Measurements from ENCODE around the gene TMEM201. TPM values are rescaled to one million over a fixed set of nuclear protein-coding genes. Genes with fewer than 3 reads are reported as not detected.
A peak's percentile ranks its signal among the peaks of the same experiment; 100 is the strongest.

The TMEM201 gene
- total and polyA plus RNA-seq, 4 experiments from 2014 or later, result 0.41 to 12.9 (median 7.3) TPM

DNA sequence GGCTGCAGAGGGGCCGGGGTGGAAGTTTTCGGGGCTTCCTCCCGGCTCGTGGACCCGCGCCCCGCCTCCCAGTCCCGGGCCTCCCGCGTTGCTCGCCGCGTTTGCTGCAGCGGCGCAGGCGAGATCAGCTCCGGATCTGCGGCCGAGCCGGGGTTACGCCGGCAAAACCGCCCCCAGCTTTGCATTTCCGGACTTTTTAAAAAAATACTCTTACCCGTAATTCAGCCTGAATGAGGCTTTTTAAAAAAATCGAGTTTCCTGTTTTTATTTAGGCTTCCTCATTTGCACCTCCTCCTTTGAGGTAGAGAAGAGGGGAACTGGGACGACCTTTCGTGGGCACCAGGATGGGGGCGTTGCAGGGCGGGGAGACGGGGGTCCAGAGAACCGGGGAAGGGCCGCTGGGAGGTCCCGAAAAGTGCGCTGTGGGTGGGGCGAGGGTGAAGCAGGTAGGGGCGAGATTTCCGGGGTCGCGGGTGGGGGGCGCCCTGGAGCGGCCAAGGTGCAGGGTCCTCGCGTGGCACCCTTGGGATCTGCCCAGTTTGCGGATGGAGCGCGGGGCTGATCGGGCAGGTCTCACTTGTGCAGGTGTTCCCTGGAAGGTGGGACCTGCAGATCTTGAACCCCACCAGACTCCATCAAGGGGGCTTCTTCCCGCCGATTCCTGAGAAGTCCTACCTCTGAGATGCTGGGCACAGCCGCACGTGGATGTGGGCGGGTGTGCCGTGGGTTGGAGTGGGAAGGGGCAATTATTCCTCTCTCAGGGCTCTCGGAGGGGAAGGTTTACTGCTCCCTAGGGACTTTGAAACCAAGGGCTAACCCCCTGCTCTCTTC, 63.9 kb downstream of the TMEM201 start:
- H3K9me3 ChIP-seq (ENCODE audit: control insufficient read depth in 1 of 2, low read length in 2 of 2), result no peaks in the 10 kb centered on the region
- ChIA-PET POLR2A (ENCODE audit: partially characterized antibody) (interaction anchor here (0.6 to 12.7 kb wide), 18 partner anchors 12 to 258 kb away, joined by 3 to 658 read pairs (median 5); partner anchors contain the start of genes CLSTN1 and CTNNBIP1), CTCF (ENCODE audit: partially characterized antibody) (interaction anchor here (0.7 to 7.8 kb wide), 9 partner anchors 9 to 148 kb away, joined by 3 to 142 read pairs (median 4); no protein-coding TSS in a partner anchor)
- Mint-ChIP-seq H3K36me3 (peaks cover 0 to 33% of the 10 kb centered on the region in 2 donors), H3K4me3 (peak overlapping the region; percentile 97 to 100 (median 98)), H3K9me3 (peaks cover 0 to 1% (median 0%) of the 10 kb centered on the region in 8 donors), H3K4me1 (peaks cover 30 to 73% (median 53%) of the 10 kb centered on the region in 4 donors), H3K27me3 (no peaks in the 10 kb centered on the region), H3K27ac (peak overlapping the region; percentile 96 to 98 (median 98))
- peaks cover 54% of the 10 kb centered on the region for H3K4me1 ChIP-seq (ENCODE audit: insufficient read depth, low read length)
- intact Hi-C loops (cut with micrococcal nuclease), result loop anchor here (1.0 to 5.0 kb wide), 4 partner anchors 23 to 64 kb away; no protein-coding TSS in a partner anchor
- no peaks in the 10 kb centered on the region for H3K36me3 ChIP-seq (ENCODE audit: insufficient read depth, low read length)
- peak overlapping the region; percentile 71 to 96 for H3K4me3 ChIP-seq (ENCODE audit: low read length in 2 of 2)
- DNase-seq, result peak; percentile 83 to 88 (median 84)
- H3K27ac ChIP-seq (ENCODE audit: low read depth, low read length), result peak overlapping the region; percentile 71
- no peaks in the 10 kb centered on the region for H3K27me3 ChIP-seq (ENCODE audit: insufficient read depth, low read length)

DNA sequence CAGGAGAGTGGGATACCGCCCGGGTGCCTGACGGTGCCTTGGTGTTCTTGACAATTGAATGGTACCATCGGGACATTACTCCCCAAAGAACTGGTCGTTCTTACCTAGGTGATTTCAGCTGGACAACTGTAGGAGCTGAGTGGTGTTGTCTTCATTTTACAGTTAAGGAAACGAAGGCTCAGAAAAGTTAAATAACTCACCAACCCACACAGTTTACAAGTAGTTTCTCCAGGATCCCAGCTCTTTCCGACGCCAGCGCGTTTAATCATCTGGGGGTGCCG, 64.4 kb downstream of the TMEM201 start:
- CTCF ChIA-PET (ENCODE audit: partially characterized antibody), result interaction anchor here (0.7 to 7.8 kb wide), 12 partner anchors 9 to 75 kb away, joined by 3 to 142 read pairs (median 4); no protein-coding TSS in a partner anchor
- Histone ChIP-seq H3K9me3 (ENCODE audit: control insufficient read depth in 1 of 2, low read length in 2 of 2) (no peaks in the 10 kb centered on the region), H3K36me3 (ENCODE audit: insufficient read depth, low read length) (no peaks in the 10 kb centered on the region), H3K4me1 (ENCODE audit: insufficient read depth, low read length) (peaks cover 59% of the 10 kb centered on the region), H3K4me3 (ENCODE audit: low read length in 2 of 2) (peak overlapping the region; percentile 71 to 96), H3K27me3 (ENCODE audit: insufficient read depth, low read length) (no peaks in the 10 kb centered on the region), H3K27ac (ENCODE audit: low read depth, low read length) (peak overlapping the region; percentile 71)
- peaks cover 0 to 1% (median 0%) of the 10 kb centered on the region in 8 donors for H3K9me3 Mint-ChIP-seq
- peaks cover 35 to 74% (median 55%) of the 10 kb centered on the region in 4 donors for H3K4me1 Mint-ChIP-seq
- no peaks in the 10 kb centered on the region for H3K27me3 Mint-ChIP-seq
- H3K4me3 Mint-ChIP-seq, result peak overlapping the region; percentile 97 to 100 (median 98)
- POLR2A ChIA-PET (ENCODE audit: partially characterized antibody), result interaction anchor here (0.6 to 12.7 kb wide), 13 partner anchors 12 to 257 kb away, joined by 3 to 658 read pairs (median 18); partner anchors contain the start of gene CTNNBIP1
- intact Hi-C loops (cut with micrococcal nuclease), result loop anchor here (2.0 to 5.0 kb wide), 3 partner anchors 34 to 64 kb away; no protein-coding TSS in a partner anchor
- H3K27ac Mint-ChIP-seq, result peak overlapping the region; percentile 96 to 98 (median 98)
- peak in 2 of 5 donors; percentile 11 to 18 for DNase-seq
- peaks cover 0 to 37% of the 10 kb centered on the region in 2 donors for H3K36me3 Mint-ChIP-seq

DNA sequence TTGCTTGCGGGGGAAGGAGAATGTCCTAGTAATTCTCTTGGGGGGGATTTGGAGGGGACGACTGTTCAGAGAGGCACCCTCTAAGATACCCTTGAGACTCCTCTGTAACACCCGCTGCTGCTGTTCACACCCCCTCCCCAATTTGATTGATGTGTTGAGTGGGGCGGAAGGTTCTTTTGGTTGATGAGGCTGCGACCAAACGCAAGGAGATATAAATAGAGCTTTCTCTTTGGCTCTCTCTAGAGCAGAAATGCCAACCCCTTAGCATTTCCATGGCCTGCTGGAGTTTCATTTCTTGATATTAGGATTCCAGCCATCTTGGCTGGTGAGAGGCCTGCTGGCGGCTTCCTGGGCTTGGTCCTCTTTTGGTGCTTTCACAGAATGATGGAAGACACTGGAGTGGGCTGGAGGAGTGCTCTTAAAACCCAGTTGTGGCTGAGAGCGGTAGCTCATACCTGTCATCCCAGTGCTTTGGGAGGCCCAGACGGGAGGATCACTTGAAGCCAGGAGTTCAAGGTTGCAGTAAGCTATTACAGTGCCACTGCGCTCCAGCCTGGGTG, 64.9 kb downstream of the TMEM201 start:
- no peaks in the 10 kb centered on the region for H3K36me3 ChIP-seq (ENCODE audit: insufficient read depth, low read length)
- Mint-ChIP-seq H3K36me3 (peaks cover 0 to 39% of the 10 kb centered on the region in 2 donors), H3K27me3 (no peaks in the 10 kb centered on the region), H3K27ac (peak overlapping the region; percentile 96 to 98 (median 98)), H3K4me3 (peak overlapping the region; percentile 97 to 100 (median 98)), H3K9me3 (peaks cover 0 to 1% (median 0%) of the 10 kb centered on the region in 8 donors), H3K4me1 (peaks cover 36 to 74% (median 56%) of the 10 kb centered on the region in 4 donors)
- H3K4me3 ChIP-seq (ENCODE audit: low read length in 2 of 2), result peak overlapping the region; percentile 71 to 96
- peak; percentile 22 to 45 (median 32) for DNase-seq
- H3K27me3 ChIP-seq (ENCODE audit: insufficient read depth, low read length), result no peaks in the 10 kb centered on the region
- intact Hi-C loops (cut with micrococcal nuclease), result loop anchor here (2.0 to 5.0 kb wide), 4 partner anchors 33 to 71 kb away; no protein-coding TSS in a partner anchor
- peaks cover 64% of the 10 kb centered on the region for H3K4me1 ChIP-seq (ENCODE audit: insufficient read depth, low read length)
- H3K27ac ChIP-seq (ENCODE audit: low read depth, low read length), result peak overlapping the region; percentile 71
- H3K9me3 ChIP-seq (ENCODE audit: control insufficient read depth in 1 of 2, low read length in 2 of 2), result no peaks in the 10 kb centered on the region
- ChIA-PET CTCF (ENCODE audit: partially characterized antibody) (interaction anchor here (0.7 to 7.8 kb wide), 13 partner anchors 10 to 75 kb away, joined by 3 to 142 read pairs (median 4); no protein-coding TSS in a partner anchor), POLR2A (ENCODE audit: partially characterized antibody) (interaction anchor here (0.6 to 12.7 kb wide), 15 partner anchors 11 to 257 kb away, joined by 3 to 658 read pairs (median 15); partner anchors contain the start of gene CTNNBIP1)

DNA sequence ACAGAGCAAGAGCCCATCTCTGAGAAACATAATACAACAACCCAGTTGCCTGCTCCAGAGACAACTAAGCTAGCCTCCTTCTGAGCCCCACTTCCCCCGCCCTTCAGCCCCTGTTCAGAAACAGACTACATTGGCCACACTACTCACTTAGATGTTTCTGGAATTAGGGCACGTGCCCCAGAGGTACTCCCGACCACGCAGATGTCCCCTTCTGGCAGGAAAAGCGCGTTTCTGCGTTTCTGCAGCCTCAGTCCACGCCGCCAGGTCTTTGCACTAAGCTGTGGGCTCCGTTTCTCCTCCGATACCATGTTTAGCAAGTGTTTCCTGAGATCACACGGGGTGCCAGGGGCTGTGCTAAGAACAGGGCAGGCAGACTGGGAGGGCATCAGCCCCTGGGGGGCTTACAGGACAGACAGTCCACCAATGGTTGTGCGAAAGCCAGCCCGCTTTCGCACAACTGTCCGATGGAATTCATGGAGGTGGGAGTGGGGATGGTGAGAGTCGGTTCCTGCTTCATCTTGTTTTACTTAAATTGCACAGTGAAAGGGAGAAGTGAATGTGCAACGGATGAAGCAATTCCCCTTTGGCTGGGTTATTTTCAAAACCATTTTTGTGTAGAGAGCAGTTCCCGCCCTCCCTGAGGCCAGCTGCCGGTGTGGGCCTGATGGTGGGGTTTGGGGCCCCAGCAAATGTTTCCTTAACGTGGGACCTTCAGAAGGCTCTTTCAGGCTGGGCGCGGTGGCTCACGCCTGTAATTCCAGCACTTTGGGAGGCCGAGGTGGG, 65.5 kb downstream of the TMEM201 start:
- no peaks in the 10 kb centered on the region for H3K36me3 ChIP-seq (ENCODE audit: insufficient read depth, low read length)
- no peaks in the 10 kb centered on the region for H3K9me3 ChIP-seq (ENCODE audit: control insufficient read depth in 1 of 2, low read length in 2 of 2)
- peak in 2 of 5 donors; percentile 23 to 31 for DNase-seq
- CTCF ChIA-PET (ENCODE audit: partially characterized antibody), result interaction anchor here (0.8 to 7.8 kb wide), 14 partner anchors 10 to 130 kb away, joined by 3 to 142 read pairs (median 4); no protein-coding TSS in a partner anchor
- intact Hi-C loops (cut with micrococcal nuclease), result loop anchor here (2.0 to 5.0 kb wide), 2 partner anchors 48 to 71 kb away; no protein-coding TSS in a partner anchor
- H3K4me3 ChIP-seq (ENCODE audit: low read length in 2 of 2), result peak overlapping the region; percentile 71 to 96
- Mint-ChIP-seq H3K9me3 (peaks cover 0 to 1% (median 0%) of the 10 kb centered on the region in 8 donors), H3K4me1 (peaks cover 40 to 81% (median 60%) of the 10 kb centered on the region in 4 donors), H3K27me3 (no peaks in the 10 kb centered on the region), H3K27ac (peak overlapping the region; percentile 96 to 98 (median 98)), H3K4me3 (peak overlapping the region; percentile 97 to 100 (median 98)), H3K36me3 (peaks cover 0 to 39% of the 10 kb centered on the region in 2 donors)
- H3K27me3 ChIP-seq (ENCODE audit: insufficient read depth, low read length), result no peaks in the 10 kb centered on the region
- H3K27ac ChIP-seq (ENCODE audit: low read depth, low read length), result peak overlapping the region; percentile 71
- POLR2A ChIA-PET (ENCODE audit: partially characterized antibody), result interaction anchor here (0.6 to 12.7 kb wide), 12 partner anchors 10 to 211 kb away, joined by 3 to 658 read pairs (median 21); no protein-coding TSS in a partner anchor
- peaks cover 70% of the 10 kb centered on the region for H3K4me1 ChIP-seq (ENCODE audit: insufficient read depth, low read length)

DNA sequence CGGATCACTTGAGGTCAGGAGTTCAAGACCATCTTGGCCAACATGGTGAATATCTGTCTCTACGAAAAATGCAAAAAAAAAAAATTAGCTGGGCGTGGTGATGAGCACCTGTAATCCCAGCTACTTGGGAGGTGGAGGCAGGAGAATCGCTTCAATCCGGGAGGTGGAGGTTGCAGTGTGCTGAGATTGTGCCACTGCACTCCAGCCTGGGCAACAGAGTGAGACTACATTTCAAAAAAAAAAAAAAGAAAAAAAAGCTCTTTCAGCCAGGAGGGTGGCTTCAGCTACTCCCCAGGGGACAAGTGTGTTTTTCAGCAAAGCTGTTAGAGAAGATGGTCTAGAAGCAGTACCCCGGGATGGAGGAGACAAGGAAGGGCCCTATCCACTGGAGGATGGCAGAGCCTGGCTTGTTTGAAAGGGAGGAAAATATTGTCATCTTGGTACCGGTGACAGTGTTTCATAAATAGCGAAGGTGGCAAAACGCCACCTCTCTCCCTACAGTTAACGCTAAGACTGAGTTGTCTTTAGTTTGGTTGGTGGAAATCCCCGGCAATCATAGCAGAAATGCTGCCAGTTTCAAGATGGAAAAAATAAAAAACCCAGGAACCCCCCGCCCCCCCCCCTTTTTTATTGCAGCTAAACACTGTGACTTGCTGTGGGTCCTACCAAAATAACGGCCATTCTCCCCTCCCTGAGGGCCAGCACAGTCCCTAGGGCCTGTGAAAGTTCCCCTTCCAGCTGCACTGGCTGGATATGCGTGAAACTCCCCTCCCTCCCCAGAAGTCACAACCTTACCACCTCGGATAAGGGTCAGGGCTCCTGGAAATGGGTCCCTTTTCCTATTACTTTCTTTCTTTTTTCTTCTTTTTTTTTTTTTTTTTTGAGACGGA, 66.4 kb downstream of the TMEM201 start:
- no peaks in the 10 kb centered on the region for H3K9me3 ChIP-seq (ENCODE audit: control insufficient read depth in 1 of 2, low read length in 2 of 2)
- ChIA-PET POLR2A (ENCODE audit: partially characterized antibody) (interaction anchor here (0.7 to 12.7 kb wide), 11 partner anchors 8 to 73 kb away, joined by 3 to 658 read pairs (median 24); no protein-coding TSS in a partner anchor), CTCF (ENCODE audit: partially characterized antibody) (interaction anchor here (0.8 to 7.8 kb wide), 6 partner anchors 19 to 130 kb away, joined by 3 to 142 read pairs (median 14); no protein-coding TSS in a partner anchor)
- DNase-seq, result peak; percentile 47 to 84 (median 52)
- H3K27ac ChIP-seq (ENCODE audit: low read depth, low read length), result peak overlapping the region; percentile 71
- intact Hi-C loops (cut with micrococcal nuclease), result loop anchor here (2.0 to 5.0 kb wide), 2 partner anchors 47 to 70 kb away; no protein-coding TSS in a partner anchor
- Mint-ChIP-seq H3K4me1 (peaks cover 42 to 87% (median 64%) of the 10 kb centered on the region in 4 donors), H3K27ac (peak overlapping the region; percentile 96 to 98 (median 98)), H3K9me3 (peaks cover 0 to 1% (median 0%) of the 10 kb centered on the region in 8 donors), H3K27me3 (no peaks in the 10 kb centered on the region), H3K36me3 (peaks cover 5 to 43% of the 10 kb centered on the region in 2 donors), H3K4me3 (peak overlapping the region; percentile 97 to 100 (median 98))
- H3K36me3 ChIP-seq (ENCODE audit: insufficient read depth, low read length), result no peaks in the 10 kb centered on the region
- H3K4me1 ChIP-seq (ENCODE audit: insufficient read depth, low read length), result peaks cover 77% of the 10 kb centered on the region
- peak overlapping the region; percentile 5 to 96 for H3K4me3 ChIP-seq (ENCODE audit: low read length in 2 of 2)
- H3K27me3 ChIP-seq (ENCODE audit: insufficient read depth, low read length), result no peaks in the 10 kb centered on the region

Measured in CD4-positive, alpha-beta memory T cell (primary cell).